Measurements from ENCODE around the gene ADM.

DNA sequence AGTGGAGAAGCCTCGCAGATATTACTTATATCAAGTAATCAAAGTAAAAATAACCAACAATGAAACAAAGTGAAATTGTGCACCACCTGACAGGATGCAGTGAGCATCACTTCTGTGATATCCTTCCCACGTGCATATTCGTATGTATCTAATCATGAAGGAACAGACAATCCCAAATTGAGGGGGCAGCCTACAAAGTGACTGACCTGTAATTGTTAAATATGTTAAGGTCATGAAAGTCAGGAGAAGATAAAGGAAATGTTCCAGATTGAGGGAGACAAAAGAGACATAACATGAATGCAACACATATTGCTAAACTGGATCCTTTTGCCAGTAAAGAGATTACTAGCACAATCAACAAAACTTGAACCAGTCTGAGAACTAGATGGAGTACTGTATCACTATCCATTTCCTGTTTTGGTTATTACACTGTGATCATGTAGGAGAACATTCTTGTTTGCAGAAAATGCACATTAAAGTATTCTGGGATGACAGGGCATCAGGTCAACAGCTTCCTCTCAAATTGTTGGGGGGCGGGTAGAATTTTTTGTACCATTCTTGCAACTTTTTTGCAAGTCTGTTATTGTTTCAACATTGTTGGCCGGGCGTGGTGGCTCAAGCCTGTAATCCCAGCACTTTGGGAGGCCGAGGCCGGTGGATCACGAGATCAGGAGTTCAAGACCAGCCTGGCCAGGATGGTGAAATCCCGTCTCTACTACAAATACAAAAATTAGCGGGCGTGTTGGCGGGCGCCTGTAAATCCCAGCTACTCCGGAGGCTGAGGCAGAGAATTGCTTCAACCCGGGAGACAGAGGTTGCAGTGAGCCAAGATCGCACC is 12.9 kb upstream of the ADM start:
- TF ChIP-seq, protein P1, sequence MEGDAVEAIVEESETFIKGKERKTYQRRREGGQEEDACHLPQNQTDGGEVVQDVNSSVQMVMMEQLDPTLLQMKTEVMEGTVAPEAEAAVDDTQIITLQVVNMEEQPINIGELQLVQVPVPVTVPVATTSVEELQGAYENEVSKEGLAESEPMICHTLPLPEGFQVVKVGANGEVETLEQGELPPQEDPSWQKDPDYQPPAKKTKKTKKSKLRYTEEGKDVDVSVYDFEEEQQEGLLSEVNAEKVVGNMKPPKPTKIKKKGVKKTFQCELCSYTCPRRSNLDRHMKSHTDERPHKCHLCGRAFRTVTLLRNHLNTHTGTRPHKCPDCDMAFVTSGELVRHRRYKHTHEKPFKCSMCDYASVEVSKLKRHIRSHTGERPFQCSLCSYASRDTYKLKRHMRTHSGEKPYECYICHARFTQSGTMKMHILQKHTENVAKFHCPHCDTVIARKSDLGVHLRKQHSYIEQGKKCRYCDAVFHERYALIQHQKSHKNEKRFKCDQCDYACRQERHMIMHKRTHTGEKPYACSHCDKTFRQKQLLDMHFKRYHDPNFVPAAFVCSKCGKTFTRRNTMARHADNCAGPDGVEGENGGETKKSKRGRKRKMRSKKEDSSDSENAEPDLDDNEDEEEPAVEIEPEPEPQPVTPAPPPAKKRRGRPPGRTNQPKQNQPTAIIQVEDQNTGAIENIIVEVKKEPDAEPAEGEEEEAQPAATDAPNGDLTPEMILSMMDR (IDR thresholded peaks at IDR 0.05; ENCODE audit: poor library complexity): no peak
- TF ChIP-seq EZH2 (IDR thresholded peaks at IDR 0.05; ENCODE audit: borderline replicate concordance) (no peak), EZH2phosphoT487 (IDR thresholded peaks at IDR 0.05; ENCODE audit: low read depth, severe bottlenecking, unreplicated experiment) (no peak)
